ENCODE measurements around the gene FAM200C. TPM values are rescaled to one million over a fixed set of nuclear protein-coding genes. Genes with fewer than 3 reads are reported as not detected.

FAM200C gene
- total and polyA plus RNA-seq, 9 donors, result 4.8 to 14.3 (median 8.0) TPM

DNA sequence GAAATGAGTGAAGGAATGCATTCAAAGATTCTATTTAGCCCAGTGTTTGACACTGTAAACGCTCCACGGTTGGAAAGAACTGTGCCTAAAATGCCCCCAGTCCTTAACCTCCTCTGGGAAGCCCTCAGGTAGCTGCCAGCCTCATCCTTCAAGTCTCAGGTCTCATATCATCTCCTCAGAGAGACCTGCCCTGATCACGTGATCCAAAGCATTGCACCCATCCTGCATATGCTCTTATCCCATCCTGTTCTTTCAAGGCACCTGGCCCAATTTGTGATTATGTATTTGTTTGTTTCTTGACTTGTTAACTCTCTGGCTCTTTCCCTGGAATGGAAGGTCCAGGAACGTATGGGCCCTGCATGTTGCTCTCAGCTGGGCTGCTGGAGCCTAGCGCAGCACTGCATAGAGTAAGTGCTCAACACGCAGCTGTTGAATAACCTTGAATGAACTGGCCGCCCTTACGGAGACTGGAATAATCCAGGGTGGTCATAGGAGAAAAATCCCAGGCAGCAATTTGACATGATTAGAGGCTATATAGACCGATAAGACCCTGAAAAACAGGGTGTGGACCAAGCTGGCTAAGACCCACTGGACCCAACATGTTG lies 38.1 kb downstream of the FAM200C start:
- WGBS, 3 donors, result 58 to 80% (median 63%) methylated on average over 9 of the region's 9 CpGs
- no peak overlapping the region for H3K27ac ChIP-seq
- H3K9me3 ChIP-seq, result no peaks in the 10 kb centered on the region
- intact Hi-C loops (cut with DNase I), result no loop called here
- no peak overlapping the region for H3K4me3 ChIP-seq
- peaks cover 4% of the 10 kb centered on the region for H3K4me1 ChIP-seq (ENCODE audit: insufficient read depth)
- no peaks in the 10 kb centered on the region for H3K27me3 ChIP-seq
- H3K36me3 ChIP-seq, result no peaks in the 10 kb centered on the region
- DNase-seq, result no peak
- TF ChIP-seq EP300 (IDR thresholded peaks at IDR 0.05) (no peak), POLR2A (IDR thresholded peaks at IDR 0.05) (no peak)
- TF ChIP-seq, protein P1, sequence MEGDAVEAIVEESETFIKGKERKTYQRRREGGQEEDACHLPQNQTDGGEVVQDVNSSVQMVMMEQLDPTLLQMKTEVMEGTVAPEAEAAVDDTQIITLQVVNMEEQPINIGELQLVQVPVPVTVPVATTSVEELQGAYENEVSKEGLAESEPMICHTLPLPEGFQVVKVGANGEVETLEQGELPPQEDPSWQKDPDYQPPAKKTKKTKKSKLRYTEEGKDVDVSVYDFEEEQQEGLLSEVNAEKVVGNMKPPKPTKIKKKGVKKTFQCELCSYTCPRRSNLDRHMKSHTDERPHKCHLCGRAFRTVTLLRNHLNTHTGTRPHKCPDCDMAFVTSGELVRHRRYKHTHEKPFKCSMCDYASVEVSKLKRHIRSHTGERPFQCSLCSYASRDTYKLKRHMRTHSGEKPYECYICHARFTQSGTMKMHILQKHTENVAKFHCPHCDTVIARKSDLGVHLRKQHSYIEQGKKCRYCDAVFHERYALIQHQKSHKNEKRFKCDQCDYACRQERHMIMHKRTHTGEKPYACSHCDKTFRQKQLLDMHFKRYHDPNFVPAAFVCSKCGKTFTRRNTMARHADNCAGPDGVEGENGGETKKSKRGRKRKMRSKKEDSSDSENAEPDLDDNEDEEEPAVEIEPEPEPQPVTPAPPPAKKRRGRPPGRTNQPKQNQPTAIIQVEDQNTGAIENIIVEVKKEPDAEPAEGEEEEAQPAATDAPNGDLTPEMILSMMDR (IDR thresholded peaks at IDR 0.05), result no peak

DNA sequence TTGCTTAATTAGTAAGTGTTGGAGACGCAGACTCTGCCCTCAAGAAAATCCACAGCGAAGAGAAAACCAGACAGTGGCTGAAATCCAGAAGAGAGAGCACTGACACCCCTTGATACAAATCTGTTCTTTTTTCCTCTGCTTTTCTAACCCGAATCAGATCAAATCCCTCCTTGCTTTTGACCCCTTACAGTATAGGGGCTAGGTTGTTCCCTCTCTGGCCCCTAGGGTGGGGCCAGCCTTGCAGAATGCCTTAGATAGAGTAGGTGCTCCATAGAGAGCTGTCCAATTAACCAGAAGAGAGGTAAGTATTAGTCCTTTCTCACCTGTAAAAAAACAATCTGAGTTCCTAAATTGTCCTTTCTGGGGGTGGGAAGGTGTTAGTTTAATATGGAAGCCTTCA lies 39.5 kb downstream of the FAM200C start:
- Histone ChIP-seq H3K9me3 (no peaks in the 10 kb centered on the region), H3K27ac (no peak overlapping the region), H3K4me1 (ENCODE audit: insufficient read depth) (peaks cover 4% of the 10 kb centered on the region), H3K27me3 (no peaks in the 10 kb centered on the region), H3K4me3 (no peak overlapping the region), H3K36me3 (no peaks in the 10 kb centered on the region)
- WGBS, 3 donors, result 77 to 92% (median 81%) methylated on average over 3 of the region's 3 CpGs
- intact Hi-C loops (cut with DNase I), result no loop called here
- no peak for DNase-seq
- TF ChIP-seq EP300 (IDR thresholded peaks at IDR 0.05), result no peak
- TF ChIP-seq POLR2A (IDR thresholded peaks at IDR 0.05), result no peak

DNA sequence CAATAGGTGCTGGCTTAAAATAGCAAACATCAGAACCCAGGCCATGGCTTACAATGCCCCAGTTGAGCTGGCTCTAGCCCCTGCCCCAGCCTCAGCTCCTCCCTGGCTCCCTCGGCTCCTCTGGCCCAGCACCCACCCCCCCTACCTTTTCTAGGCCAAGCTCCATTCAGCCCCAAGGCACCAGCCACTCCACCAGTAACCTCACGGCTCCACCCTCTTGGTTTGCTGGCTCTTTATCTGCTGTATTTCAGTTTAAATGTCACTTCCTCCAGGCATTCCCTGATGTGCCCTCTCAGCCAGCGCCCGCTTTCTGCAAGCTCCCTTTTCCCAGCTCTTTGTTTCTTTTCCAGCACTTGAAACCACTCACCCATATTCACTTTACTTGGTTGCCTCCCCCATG lies 40.0 kb downstream of the FAM200C start:
- Histone ChIP-seq H3K36me3 (no peaks in the 10 kb centered on the region), H3K4me1 (ENCODE audit: insufficient read depth) (peaks cover 4% of the 10 kb centered on the region), H3K27me3 (no peaks in the 10 kb centered on the region), H3K4me3 (no peak overlapping the region), H3K9me3 (no peaks in the 10 kb centered on the region), H3K27ac (no peak overlapping the region)
- no peak for DNase-seq
- 76 to 83% (median 82%) methylated on average over 4 of the region's 4 CpGs for WGBS, 3 donors
- intact Hi-C loops (cut with DNase I), result no loop called here
- no peak for TF ChIP-seq POLR2A (IDR thresholded peaks at IDR 0.05)
- TF ChIP-seq, protein P1 (IDR thresholded peaks at IDR 0.05), result no peak
- TF ChIP-seq EP300 (IDR thresholded peaks at IDR 0.05), result no peak

DNA sequence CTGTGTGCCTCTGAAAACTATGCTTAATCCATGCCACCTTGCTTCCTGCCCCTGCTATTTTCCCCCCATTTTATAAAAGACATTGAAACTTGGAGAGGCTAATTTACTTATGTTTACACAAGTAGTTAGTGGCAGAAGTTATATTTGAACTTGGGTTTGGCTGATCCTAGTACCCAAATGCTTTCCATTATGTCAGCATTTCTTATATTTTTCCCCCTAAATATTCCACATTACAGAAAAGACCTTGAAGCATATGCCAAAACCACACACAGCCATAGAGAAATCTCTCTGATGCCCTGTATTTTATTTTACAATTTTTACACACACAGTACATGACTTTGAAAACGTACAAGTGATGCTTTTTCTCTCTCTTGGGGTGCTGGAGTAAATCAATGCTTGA lies 40.6 kb downstream of the FAM200C start:
- TF ChIP-seq EP300 (IDR thresholded peaks at IDR 0.05) (no peak), POLR2A (IDR thresholded peaks at IDR 0.05) (no peak)
- TF ChIP-seq, protein P1 (IDR thresholded peaks at IDR 0.05), result no peak
- no peak overlapping the region for H3K27ac ChIP-seq
- peaks cover 4% of the 10 kb centered on the region for H3K4me1 ChIP-seq (ENCODE audit: insufficient read depth)
- no peaks in the 10 kb centered on the region for H3K27me3 ChIP-seq
- WGBS, 3 donors, result 0% methylated on average over 1 of the region's 1 CpG
- intact Hi-C loops (cut with DNase I), result no loop called here
- H3K36me3 ChIP-seq, result no peaks in the 10 kb centered on the region
- DNase-seq, result no peak
- H3K4me3 ChIP-seq, result no peak overlapping the region
- no peaks in the 10 kb centered on the region for H3K9me3 ChIP-seq

DNA sequence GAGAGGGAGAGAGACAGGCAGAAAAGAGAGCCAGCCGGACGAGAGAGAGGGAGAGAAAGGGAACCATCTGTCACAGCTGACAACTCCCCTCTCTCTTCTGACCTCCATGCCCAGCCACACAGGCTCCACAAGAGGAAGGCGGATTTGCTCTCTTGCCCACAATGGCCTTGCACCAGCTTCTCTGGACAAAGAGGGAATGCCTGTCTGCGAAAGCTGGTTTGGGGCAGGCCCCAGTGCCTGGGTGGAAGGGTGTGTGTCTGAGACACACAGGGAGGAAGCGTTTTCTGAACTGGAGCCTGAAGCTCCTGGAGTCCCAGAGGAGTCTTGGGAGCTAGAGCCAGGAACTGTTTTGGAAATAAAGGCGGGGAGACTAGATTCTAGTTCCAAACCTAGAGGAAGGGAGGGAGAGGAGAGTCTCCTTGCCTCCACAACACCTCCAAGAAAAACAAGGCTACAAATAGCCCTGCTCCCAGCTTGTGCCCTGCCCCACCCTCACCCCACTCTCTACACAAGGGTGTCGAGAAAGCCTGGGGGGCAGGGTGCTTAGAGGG lies 41.9 kb downstream of the FAM200C start:
- H3K4me1 ChIP-seq (ENCODE audit: insufficient read depth), result no peaks in the 10 kb centered on the region
- peak overlapping the region; percentile 44 to 75 for H3K27ac ChIP-seq
- H3K36me3 ChIP-seq, result no peaks in the 10 kb centered on the region
- H3K9me3 ChIP-seq, result no peaks in the 10 kb centered on the region
- intact Hi-C loops (cut with DNase I), result no loop called here
- no peak overlapping the region for H3K4me3 ChIP-seq
- peak in 3 of 5 donors; percentile 47 to 55 (median 50) for DNase-seq
- TF ChIP-seq, protein P1 (IDR thresholded peaks at IDR 0.05), result no peak
- TF ChIP-seq POLR2A (IDR thresholded peaks at IDR 0.05) (no peak), EP300 (IDR thresholded peaks at IDR 0.05) (no peak)
- WGBS, 3 donors, result 10 to 14% (median 12%) methylated on average over 7 of the region's 7 CpGs
- H3K27me3 ChIP-seq, result no peaks in the 10 kb centered on the region

All from ovary (tissue), 9 donors.